Keratinocyte (primary cell): ENCODE data around the gene PRKAB1. TPM values are rescaled to one million over a fixed set of nuclear protein-coding genes. Genes with fewer than 3 reads are reported as not detected.

Source experiments
- DNase-seq: peaks from one replicate; pipeline ENCODE4 v3.0.0-alpha.2; 2011; ENCODE audit warnings: low read depth, missing footprints, low spot score
- FAIRE-seq: peaks from 2 replicates; lab custom pipeline; 2011; peaks lifted over from hg19 to GRCh38; lab: Jason Lieb, UNC
- H2AFZ ChIP-seq: 2 replicates; pipeline ENCODE4 v1.6.0; 2012; ENCODE audit warnings: low read length, control low read depth, inconsistent platforms; ENCODE audit not compliant: control insufficient read depth
- H3K27ac ChIP-seq: 2 replicates; pipeline ENCODE4 v1.5.1; 2011; ENCODE audit warnings: low read length; ENCODE audit not compliant: control insufficient read depth, insufficient read depth
- H3K27me3 ChIP-seq: 3 replicates; pipeline ENCODE4 v1.6.0; 2011; ENCODE audit warnings: low read length; ENCODE audit not compliant: control insufficient read depth, insufficient read depth; ENCODE audit errors: extremely low read depth
- H3K36me3 ChIP-seq, 2 experiments: 2 replicates in 1 of 2; 3 replicates in 1 of 2; pipeline ENCODE4 v1.5.1; 2011; ENCODE audit warnings: low read length in 2 of 2, mild to moderate bottlenecking in 1 of 2; ENCODE audit not compliant: control insufficient read depth in 2 of 2, insufficient read depth in 2 of 2; ENCODE audit errors: extremely low read depth in 1 of 2
- H3K4me1 ChIP-seq: 3 replicates; pipeline ENCODE4 v1.5.1; 2011; ENCODE audit warnings: low read length; ENCODE audit not compliant: control insufficient read depth, insufficient read depth; ENCODE audit errors: extremely low read depth
- H3K4me2 ChIP-seq: 3 replicates; pipeline ENCODE4 v1.6.0; 2011; ENCODE audit warnings: low read depth, low read length; ENCODE audit not compliant: control insufficient read depth, insufficient read depth; ENCODE audit errors: extremely low read depth
- H3K4me3 ChIP-seq, 3 experiments: fragments of 200-600 bp in 1 of 3; sonication (generic) in 1 of 3; 2 replicates in 2 of 3; 3 replicates in 1 of 3; pipeline ENCODE4 v1.5.1; 2011 to 2016; ENCODE audit warnings: low read length in 3 of 3, mild to moderate bottlenecking in 3 of 3, control low read depth in 2 of 3, inconsistent platforms in 1 of 3, low read depth in 1 of 3, mixed read lengths in 1 of 3, mixed run types in 1 of 3, moderate library complexity in 1 of 3; ENCODE audit not compliant: control insufficient read depth in 2 of 3, insufficient read depth in 2 of 3; ENCODE audit errors: extremely low read depth in 1 of 3
- H3K79me2 ChIP-seq: 2 replicates; pipeline ENCODE4 v1.6.0; 2012; ENCODE audit warnings: low read length; ENCODE audit not compliant: control insufficient read depth, insufficient read depth
- H3K9ac ChIP-seq: 3 replicates; pipeline ENCODE4 v1.6.0; 2011; ENCODE audit warnings: low read length; ENCODE audit not compliant: control insufficient read depth, insufficient read depth; ENCODE audit errors: extremely low read depth
- H3K9me1 ChIP-seq: 3 replicates; pipeline ENCODE4 v1.6.0; 2011; ENCODE audit warnings: low read length; ENCODE audit not compliant: control insufficient read depth, insufficient read depth; ENCODE audit errors: extremely low read depth
- H3K9me3 ChIP-seq: 2 replicates; pipeline ENCODE4 v1.5.1; 2012; ENCODE audit warnings: low read depth, low read length; ENCODE audit not compliant: control insufficient read depth
- H4K20me1 ChIP-seq: 3 replicates; pipeline ENCODE4 v1.6.0; 2011; ENCODE audit warnings: low read length; ENCODE audit not compliant: control insufficient read depth, insufficient read depth; ENCODE audit errors: extremely low read depth
- EZH2 ChIP-seq: IDR thresholded peaks from one replicate; pipeline ENCODE4 v1.6.1; 2012; ENCODE audit warnings: inconsistent platforms, mild to moderate bottlenecking, low read length, moderate library complexity
- dilution Hi-C: fragments of 300-500 bp; cut with MboI; formaldehyde crosslinking; loops from one replicate; pipeline ENCODE4 v1.7.0; 2020; ENCODE audit warnings: low sequenced_read_pairs; ENCODE audit not compliant: extremely low pct_ligation_motif_present
- polyA plus RNA-seq, 5 experiments: library from polyadenylated mRNA; depleted of rRNA in 3 of 5; stranded (reverse) in 3 of 5; stranded (forward) in 1 of 5; unstranded in 1 of 5; fragments of >200 nt; gene quantifications; 1 replicate in 1 of 5; 2 replicates in 3 of 5; 3 replicates in 1 of 5; pipeline versions ENCODE4 v1.2.1 to v1.2.3, GENCODE V29; 2011 to 2012; ENCODE audit warnings: missing spikeins in 2 of 5, low read depth in 1 of 5, low replicate concordance in 1 of 5
- TF ChIP-seq, protein P1 (sequence below), 3 experiments: IDR thresholded peaks in 1 of 3; conservative IDR thresholded peaks in 1 of 3; optimal IDR thresholded peaks in 1 of 3; 2 replicates in 2 of 3; 3 replicates in 1 of 3; pipeline versions ENCODE3 to v1.5.1; 2011; ENCODE audit warnings: low read length in 3 of 3, mild to moderate bottlenecking in 3 of 3, moderate library complexity in 2 of 3, control low read depth in 1 of 3, inconsistent platforms in 1 of 3; ENCODE audit not compliant: insufficient read depth in 2 of 3; ENCODE audit errors: extremely low read depth in 1 of 3

PRKAB1 gene
- polyA plus RNA-seq, 1 donor (not counting 4 experiments of a cell fraction or from before 2014, with no cell fraction given) = 22.0 TPM

DNA sequence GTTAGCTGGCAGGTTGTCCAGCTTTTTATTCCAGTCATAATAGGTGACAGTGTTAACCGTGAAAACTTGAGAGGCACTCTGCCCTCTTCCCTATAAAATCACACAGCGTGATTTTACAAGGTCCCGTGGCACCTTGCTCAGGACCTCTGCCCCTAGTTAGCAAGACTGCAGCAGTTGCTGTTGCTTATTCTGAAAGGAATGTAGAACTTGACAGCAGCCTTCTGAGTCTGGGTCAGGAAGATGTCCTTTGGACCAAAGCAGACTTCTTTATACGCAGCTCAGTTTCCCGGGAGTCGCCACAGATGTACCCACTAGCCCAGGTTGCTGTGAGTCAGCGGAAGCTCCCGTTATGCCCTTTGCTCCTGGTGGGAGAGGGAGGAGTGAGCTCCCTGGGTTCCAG is 13.2 kb downstream of the PRKAB1 start:
- Histone ChIP-seq H4K20me1 (no peaks in the 10 kb centered on the region), H2AFZ (no peak overlapping the region), H3K27me3 (no peaks in the 10 kb centered on the region), H3K4me1 (no peaks in the 10 kb centered on the region), H3K36me3 (peaks cover 32 to 36% of the 10 kb centered on the region in 2 experiments), H3K4me2 (no peak overlapping the region), H3K9me3 (no peaks in the 10 kb centered on the region), H3K4me3 (no peak overlapping the region), H3K9me1 (no peaks in the 10 kb centered on the region), H3K9ac (no peak overlapping the region), H3K27ac (no peak overlapping the region), H3K79me2 (no peaks in the 10 kb centered on the region)
- FAIRE-seq (no peak), DNase-seq (no peak)
- dilution Hi-C loops = no loop called here
- TF ChIP-seq, protein P1, sequence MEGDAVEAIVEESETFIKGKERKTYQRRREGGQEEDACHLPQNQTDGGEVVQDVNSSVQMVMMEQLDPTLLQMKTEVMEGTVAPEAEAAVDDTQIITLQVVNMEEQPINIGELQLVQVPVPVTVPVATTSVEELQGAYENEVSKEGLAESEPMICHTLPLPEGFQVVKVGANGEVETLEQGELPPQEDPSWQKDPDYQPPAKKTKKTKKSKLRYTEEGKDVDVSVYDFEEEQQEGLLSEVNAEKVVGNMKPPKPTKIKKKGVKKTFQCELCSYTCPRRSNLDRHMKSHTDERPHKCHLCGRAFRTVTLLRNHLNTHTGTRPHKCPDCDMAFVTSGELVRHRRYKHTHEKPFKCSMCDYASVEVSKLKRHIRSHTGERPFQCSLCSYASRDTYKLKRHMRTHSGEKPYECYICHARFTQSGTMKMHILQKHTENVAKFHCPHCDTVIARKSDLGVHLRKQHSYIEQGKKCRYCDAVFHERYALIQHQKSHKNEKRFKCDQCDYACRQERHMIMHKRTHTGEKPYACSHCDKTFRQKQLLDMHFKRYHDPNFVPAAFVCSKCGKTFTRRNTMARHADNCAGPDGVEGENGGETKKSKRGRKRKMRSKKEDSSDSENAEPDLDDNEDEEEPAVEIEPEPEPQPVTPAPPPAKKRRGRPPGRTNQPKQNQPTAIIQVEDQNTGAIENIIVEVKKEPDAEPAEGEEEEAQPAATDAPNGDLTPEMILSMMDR (optimal IDR thresholded peaks at IDR 0.05 in 1 of 3, IDR thresholded peaks at IDR 0.05 in 1 of 3, conservative IDR thresholded peaks at IDR 0.05 in 1 of 3; ENCODE audit: extremely low read depth in 1 of 3, insufficient read depth in 2 of 3, low read length in 3 of 3) = no peak
- no peak for TF ChIP-seq EZH2

GRCh38 chr12:119681728-119682638 is 14.1 kb downstream of the PRKAB1 start:
- H3K9ac ChIP-seq = no peak overlapping the region
- H2AFZ ChIP-seq = no peak overlapping the region
- H4K20me1 ChIP-seq = no peaks in the 10 kb centered on the region
- peaks cover 32 to 33% of the 10 kb centered on the region in 2 experiments for H3K36me3 ChIP-seq
- H3K4me1 ChIP-seq = no peaks in the 10 kb centered on the region
- no peak overlapping the region for H3K4me2 ChIP-seq
- DNase-seq (no peak), FAIRE-seq (no peak)
- H3K79me2 ChIP-seq = no peaks in the 10 kb centered on the region
- no peaks in the 10 kb centered on the region for H3K9me3 ChIP-seq
- no peaks in the 10 kb centered on the region for H3K9me1 ChIP-seq
- H3K27ac ChIP-seq = no peak overlapping the region
- TF ChIP-seq, protein P1 (optimal IDR thresholded peaks at IDR 0.05 in 1 of 3, IDR thresholded peaks at IDR 0.05 in 1 of 3, conservative IDR thresholded peaks at IDR 0.05 in 1 of 3; ENCODE audit: extremely low read depth in 1 of 3, insufficient read depth in 2 of 3, low read length in 3 of 3) = no peak
- no peak for TF ChIP-seq EZH2
- no peaks in the 10 kb centered on the region for H3K27me3 ChIP-seq
- no peak overlapping the region for H3K4me3 ChIP-seq
- dilution Hi-C loops = no loop called here
